K562 (cell line): Measurements from ENCODE around the gene MLC1. TPM values are rescaled to one million over a fixed set of nuclear protein-coding genes. Genes with fewer than 3 reads are reported as not detected.

Experiments
- BMI1 ChIP-seq: fragments of 150-350 bp; IDR thresholded peaks from 2 replicates; pipeline ENCODE4 v1.6.1; 2014; ENCODE audit warnings: low read length
- ESRRA ChIP-seq: fragments of 450-650 bp; IDR thresholded peaks from 2 replicates; pipeline ENCODE4 v1.6.1; 2014; ENCODE audit warnings: low read depth, mild to moderate bottlenecking, moderate library complexity, borderline replicate concordance
- GATA2 ChIP-seq: sonication (generic); formaldehyde crosslinking; IDR thresholded peaks from 2 replicates; pipeline ENCODE4 v1.4.0; 2020; ENCODE audit warnings: mild to moderate bottlenecking, missing genetic modification reagents
- GTF2A2 ChIP-seq: IDR thresholded peaks from 2 replicates; pipeline ENCODE4 v1.6.1; 2016; ENCODE audit warnings: mild to moderate bottlenecking, missing genetic modification characterization, missing compliant biosample characterization
- HDAC2 ChIP-seq: fragments of 450-650 bp; IDR thresholded peaks from 2 replicates; pipeline ENCODE4 v1.6.1; 2016; ENCODE audit warnings: mild to moderate bottlenecking
- IFI16 ChIP-seq: fragments of 250-450 bp; sonication (Bioruptor Pico); IDR thresholded peaks from 2 replicates; pipeline ENCODE4 v2.1.2; 2022; ENCODE audit warnings: mild to moderate bottlenecking, inconsistent platforms
- KAT7 ChIP-seq: sonication (generic); formaldehyde crosslinking; IDR thresholded peaks from 2 replicates; pipeline ENCODE4 v1.8.0; 2022; ENCODE audit warnings: missing genetic modification reagents, mild to moderate bottlenecking, borderline replicate concordance
- KAT8 ChIP-seq: fragments of 450-650 bp; IDR thresholded peaks from 2 replicates; pipeline ENCODE4 v1.6.1; 2016; ENCODE audit warnings: low read depth, mild to moderate bottlenecking
- KDM5B ChIP-seq: fragments of 200-600 bp; sonication (generic); IDR thresholded peaks from 2 replicates; pipeline ENCODE4 v1.6.1; 2012; ENCODE audit warnings: low read depth, mild to moderate bottlenecking, moderate library complexity, low read length, control low read depth, inconsistent platforms; ENCODE audit not compliant: insufficient replicate concordance
- MCM3 ChIP-seq: fragments of 450-650 bp; IDR thresholded peaks from 2 replicates; pipeline ENCODE4 v1.6.1; 2016
- NFIC ChIP-seq: fragments of 450-650 bp; IDR thresholded peaks from 2 replicates; pipeline ENCODE4 v1.6.1; 2017; ENCODE audit warnings: mild to moderate bottlenecking, inconsistent platforms
- POLR2A ChIP-seq: fragments of 450-650 bp; conservative IDR thresholded peaks from 2 replicates; pipeline ENCODE4 v1.6.1; 2016
- PTRF ChIP-seq: fragments of 450-650 bp; IDR thresholded peaks from 2 replicates; pipeline ENCODE4 v1.6.1; 2016; ENCODE audit warnings: mild to moderate bottlenecking, missing genetic modification characterization, missing compliant biosample characterization
- RBBP5 ChIP-seq: fragments of 200-600 bp; sonication (generic); IDR thresholded peaks from 2 replicates; pipeline ENCODE4 v1.6.1; 2012; ENCODE audit warnings: borderline replicate concordance, mild to moderate bottlenecking, low read length, control low read depth, inconsistent platforms; ENCODE audit not compliant: insufficient read depth, poor library complexity, severe bottlenecking
- RNF2 ChIP-seq: sonication (generic); IDR thresholded peaks from 2 replicates; pipeline ENCODE4 v1.6.1; 2016
- SPI1 ChIP-seq: IDR thresholded peaks from 2 replicates; pipeline ENCODE4 v1.6.1; 2011; ENCODE audit warnings: low read depth, low read length, control low read depth, borderline replicate concordance
- SRSF7 ChIP-seq: fragments of 200-400 bp; formaldehyde crosslinking; optimal IDR thresholded peaks from 2 replicates; pipeline ENCODE3; 2017; ENCODE audit warnings: mild to moderate bottlenecking, low read depth, low read length
- TAF9B ChIP-seq: fragments of 450-650 bp; IDR thresholded peaks from 2 replicates; pipeline ENCODE4 v1.6.1; 2018; ENCODE audit warnings: mild to moderate bottlenecking; ENCODE audit not compliant: partially characterized antibody
- ZFPM2 ChIP-seq: fragments of 250-450 bp; sonication (Bioruptor Pico); IDR thresholded peaks from 2 replicates; pipeline ENCODE4 v1.5.1; 2022; ENCODE audit warnings: mild to moderate bottlenecking
- ZNF263 ChIP-seq: sonication (generic); formaldehyde crosslinking; IDR thresholded peaks from 2 replicates; pipeline ENCODE4 v1.8.0; 2022; ENCODE audit warnings: mild to moderate bottlenecking, missing genetic modification reagents, borderline replicate concordance
- ZNF324 ChIP-seq: fragments of 250-450 bp; sonication (Bioruptor Pico); IDR thresholded peaks from 2 replicates; pipeline ENCODE4 v1.4.0; 2020; ENCODE audit warnings: mild to moderate bottlenecking
- ZNF347 ChIP-seq: fragments of 450-650 bp; formaldehyde crosslinking; IDR thresholded peaks from 2 replicates; pipeline ENCODE4 v1.4.0; 2020; ENCODE audit warnings: low read depth, mild to moderate bottlenecking, moderate library complexity
- ZNF696 ChIP-seq: fragments of 250-450 bp; sonication (Bioruptor Pico); conservative IDR thresholded peaks from 2 replicates; pipeline ENCODE4 v1.4.0; 2020; ENCODE audit warnings: mild to moderate bottlenecking, moderate library complexity
- ZNF780A ChIP-seq: fragments of 250-450 bp; sonication (Bioruptor Pico); IDR thresholded peaks from 2 replicates; pipeline ENCODE4 v1.5.0; 2021; ENCODE audit warnings: mild to moderate bottlenecking
- ZNF830 ChIP-seq: fragments of 250-450 bp; sonication (Bioruptor Pico); IDR thresholded peaks from 2 replicates; pipeline ENCODE4 v1.5.0; 2021; ENCODE audit warnings: mild to moderate bottlenecking
- polyA plus RNA-seq, 8 experiments: library from polyadenylated mRNA; depleted of rRNA in 4 of 8; stranded (reverse) in 5 of 8; unstranded in 3 of 8; fragments of >200 nt; fragmentation: Nextera tagmentation in 2 of 8; fragmentation: Illumina TruSeq in 1 of 8; extraction: Ambion mirVana in 2 of 8; extraction: Trizol in 1 of 8; gene quantifications; 2 replicates each; pipeline versions ENCODE4 v1.2.1 to v1.2.3, GENCODE V29; 2011 to 2014; ENCODE audit warnings: inconsistent platforms in 1 of 8, missing spikeins in 1 of 8
- total RNA-seq, 7 experiments: library from RNA; depleted of rRNA in 6 of 7; stranded (reverse); fragments of >200 nt in 6 of 7; fragmentation: Illumina TruSeq in 2 of 7; extraction: Trizol in 2 of 7; gene quantifications; 2 replicates each; pipeline versions ENCODE4 v1.2.1 to v1.2.3, GENCODE V29; 2011 to 2021; ENCODE audit warnings: low replicate concordance in 1 of 7
- TF ChIP-seq, protein P1 (sequence below): fragments of 250-450 bp; sonication (Bioruptor Pico); IDR thresholded peaks from 2 replicates; pipeline ENCODE4 v1.4.0; 2020; ENCODE audit warnings: mild to moderate bottlenecking, moderate library complexity, borderline replicate concordance
- TF ChIP-seq, protein P2 (sequence below): fragments of 250-450 bp; sonication (Bioruptor Pico); IDR thresholded peaks from 2 replicates; pipeline ENCODE4 v1.4.0; 2020; ENCODE audit warnings: mild to moderate bottlenecking, moderate library complexity

Gene MLC1
- total and polyA plus RNA-seq, 9 of the 15 experiments (the other 6 are each of a cell fraction or from before 2014, with no cell fraction given) = 0.06 to 0.98 (median 0.39) TPM

DNA sequence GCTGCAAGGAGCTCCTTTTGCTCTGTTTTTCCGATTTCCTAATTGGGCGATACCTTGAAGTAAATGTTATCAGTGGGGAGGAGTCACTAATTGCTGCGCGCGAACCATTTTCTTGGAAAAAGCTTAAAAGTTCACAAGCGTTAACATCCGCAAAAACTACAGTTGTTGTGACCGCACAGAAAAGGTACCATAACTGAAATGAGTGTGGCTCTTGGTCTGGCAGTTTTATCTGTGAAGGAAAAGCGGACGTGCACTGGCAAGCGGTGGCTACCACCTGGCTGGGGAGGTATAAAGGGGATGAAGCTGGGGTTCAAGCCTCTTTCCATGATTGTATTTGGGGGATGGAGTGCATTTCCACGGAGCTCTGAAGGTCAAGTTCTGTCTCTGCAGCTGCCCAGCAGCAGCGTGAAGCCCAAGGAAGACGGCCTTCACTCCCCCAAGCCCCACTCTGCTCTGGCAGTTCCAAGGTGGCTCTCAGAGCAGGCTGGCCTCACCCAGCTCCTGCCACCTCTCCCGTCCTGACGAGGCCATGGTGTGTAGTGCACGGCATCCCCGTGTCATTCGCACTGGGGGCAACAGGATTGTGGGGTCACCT, 32.0 kb upstream of the MLC1 start (continued):
- TF ChIP-seq RBBP5 (no peak), ZNF696 (CRISPR knock-in tag) (no peak), GTF2A2 (tag) (no peak), SPI1 (0 out of 2 replicates have a peak, but pooled peaks have one; percentile 11), ESRRA (peak; percentile 29; the same call in 1 of the 2 replicates), NFIC (no peak), ZNF830 (no peak), BMI1 (no peak), MCM3 (no peak), RNF2 (no peak), ZFPM2 (no peak), KDM5B (peak; percentile 86), GATA2 (CRISPR knock-in tag) (no peak), ZNF263 (CRISPR knock-in tag) (no peak), TAF9B (peak; percentile 25), KAT8 (no peak), POLR2A (peak; percentile 82), PTRF (tag) (no peak), HDAC2 (no peak), ZNF324 (CRISPR knock-in tag) (no peak), IFI16 (CRISPR knock-in tag) (no peak), SRSF7 (no peak), ZNF347 (CRISPR knock-in tag) (no peak), ZNF780A (CRISPR knock-in tag) (no peak), KAT7 (CRISPR knock-in tag) (no peak)
- TF ChIP-seq, protein P1, sequence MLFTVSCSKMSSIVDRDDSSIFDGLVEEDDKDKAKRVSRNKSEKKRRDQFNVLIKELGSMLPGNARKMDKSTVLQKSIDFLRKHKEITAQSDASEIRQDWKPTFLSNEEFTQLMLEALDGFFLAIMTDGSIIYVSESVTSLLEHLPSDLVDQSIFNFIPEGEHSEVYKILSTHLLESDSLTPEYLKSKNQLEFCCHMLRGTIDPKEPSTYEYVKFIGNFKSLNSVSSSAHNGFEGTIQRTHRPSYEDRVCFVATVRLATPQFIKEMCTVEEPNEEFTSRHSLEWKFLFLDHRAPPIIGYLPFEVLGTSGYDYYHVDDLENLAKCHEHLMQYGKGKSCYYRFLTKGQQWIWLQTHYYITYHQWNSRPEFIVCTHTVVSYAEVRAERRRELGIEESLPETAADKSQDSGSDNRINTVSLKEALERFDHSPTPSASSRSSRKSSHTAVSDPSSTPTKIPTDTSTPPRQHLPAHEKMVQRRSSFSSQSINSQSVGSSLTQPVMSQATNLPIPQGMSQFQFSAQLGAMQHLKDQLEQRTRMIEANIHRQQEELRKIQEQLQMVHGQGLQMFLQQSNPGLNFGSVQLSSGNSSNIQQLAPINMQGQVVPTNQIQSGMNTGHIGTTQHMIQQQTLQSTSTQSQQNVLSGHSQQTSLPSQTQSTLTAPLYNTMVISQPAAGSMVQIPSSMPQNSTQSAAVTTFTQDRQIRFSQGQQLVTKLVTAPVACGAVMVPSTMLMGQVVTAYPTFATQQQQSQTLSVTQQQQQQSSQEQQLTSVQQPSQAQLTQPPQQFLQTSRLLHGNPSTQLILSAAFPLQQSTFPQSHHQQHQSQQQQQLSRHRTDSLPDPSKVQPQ = no peak
- TF ChIP-seq, protein P2, sequence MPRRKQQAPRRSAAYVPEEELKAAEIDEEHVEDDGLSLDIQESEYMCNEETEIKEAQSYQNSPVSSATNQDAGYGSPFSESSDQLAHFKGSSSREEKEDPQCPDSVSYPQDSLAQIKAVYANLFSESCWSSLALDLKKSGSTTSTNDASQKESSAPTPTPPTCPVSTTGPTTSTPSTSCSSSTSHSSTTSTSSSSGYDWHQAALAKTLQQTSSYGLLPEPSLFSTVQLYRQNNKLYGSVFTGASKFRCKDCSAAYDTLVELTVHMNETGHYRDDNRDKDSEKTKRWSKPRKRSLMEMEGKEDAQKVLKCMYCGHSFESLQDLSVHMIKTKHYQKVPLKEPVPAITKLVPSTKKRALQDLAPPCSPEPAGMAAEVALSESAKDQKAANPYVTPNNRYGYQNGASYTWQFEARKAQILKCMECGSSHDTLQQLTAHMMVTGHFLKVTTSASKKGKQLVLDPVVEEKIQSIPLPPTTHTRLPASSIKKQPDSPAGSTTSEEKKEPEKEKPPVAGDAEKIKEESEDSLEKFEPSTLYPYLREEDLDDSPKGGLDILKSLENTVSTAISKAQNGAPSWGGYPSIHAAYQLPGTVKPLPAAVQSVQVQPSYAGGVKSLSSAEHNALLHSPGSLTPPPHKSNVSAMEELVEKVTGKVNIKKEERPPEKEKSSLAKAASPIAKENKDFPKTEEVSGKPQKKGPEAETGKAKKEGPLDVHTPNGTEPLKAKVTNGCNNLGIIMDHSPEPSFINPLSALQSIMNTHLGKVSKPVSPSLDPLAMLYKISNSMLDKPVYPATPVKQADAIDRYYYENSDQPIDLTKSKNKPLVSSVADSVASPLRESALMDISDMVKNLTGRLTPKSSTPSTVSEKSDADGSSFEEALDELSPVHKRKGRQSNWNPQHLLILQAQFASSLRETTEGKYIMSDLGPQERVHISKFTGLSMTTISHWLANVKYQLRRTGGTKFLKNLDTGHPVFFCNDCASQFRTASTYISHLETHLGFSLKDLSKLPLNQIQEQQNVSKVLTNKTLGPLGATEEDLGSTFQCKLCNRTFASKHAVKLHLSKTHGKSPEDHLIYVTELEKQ (CRISPR knock-in tag) = no peak
